MCF 10A (cell line): ENCODE results near the gene P2RX3. TPM values are rescaled to one million over a fixed set of nuclear protein-coding genes. Genes with fewer than 3 reads are reported as not detected.
A peak's percentile ranks its signal among the peaks of the same experiment; 100 is the strongest.
"Not testable (repeated sequence)": the region's sequence is repeated elsewhere in the genome, so short reads cannot be mapped to it uniquely, and the experiment has no call there.

Experiments used
- BruUV-seq: library from RNA; stranded (reverse); fragments of 400-500 nt; replicated peaks from 2 replicates; lab custom pipeline; 2021; lab: Mats Ljungman, UMichigan
- CTCF ChIA-PET: fragments of 300-600 bp; sonication (Branson Sonifier 250); formaldehyde crosslinking; extraction: SDS; loops from one replicate; lab custom pipeline; 2021; ENCODE audit warnings: antibody characterized with exemption, inconsistent platforms; lab: Yijun Ruan, JAX
- POLR2A ChIA-PET: fragments of 300-600, 350-650 bp; sonication (Branson Sonifier 250); formaldehyde crosslinking; extraction: SDS; loops from one replicate; lab custom pipeline; 2020; ENCODE audit warnings: antibody characterized with exemption, inconsistent platforms; lab: Yijun Ruan, JAX
- DNase-seq: peaks from one replicate; pipeline ENCODE4 v3.0.0-alpha.2; 2018; ENCODE audit not compliant: unreplicated experiment
- H3K27ac Mint-ChIP-seq: one replicate; pipeline ENCODE4 v1.8.0; 2022; ENCODE audit warnings: mild to moderate bottlenecking, low read depth, mixed read lengths; ENCODE audit not compliant: unreplicated experiment
- H3K27me3 Mint-ChIP-seq: one replicate; pipeline ENCODE4 v1.8.0; 2022; ENCODE audit warnings: mixed read lengths; ENCODE audit not compliant: insufficient read depth, unreplicated experiment
- H3K36me3 Mint-ChIP-seq: one replicate; pipeline ENCODE4 v1.8.0; 2022; ENCODE audit warnings: mild to moderate bottlenecking, moderate library complexity, mixed read lengths; ENCODE audit not compliant: insufficient read depth, unreplicated experiment
- H3K4me1 Mint-ChIP-seq: one replicate; pipeline ENCODE4 v1.8.0; 2022; ENCODE audit warnings: mixed read lengths; ENCODE audit not compliant: insufficient read depth, unreplicated experiment
- H3K4me3 Mint-ChIP-seq: one replicate; pipeline ENCODE4 v1.8.0; 2022; ENCODE audit warnings: mild to moderate bottlenecking, moderate library complexity, mixed read lengths; ENCODE audit not compliant: unreplicated experiment
- H3K9me3 Mint-ChIP-seq: one replicate; pipeline ENCODE4 v1.8.0; 2022; ENCODE audit warnings: mixed read lengths; ENCODE audit not compliant: unreplicated experiment
- intact Hi-C: fragments of 100-400 bp; cut with micrococcal nuclease; formaldehyde crosslinking; loops from 2 replicates; pipeline ENCODE4 v1.14.1; 2022
- total RNA-seq: library from RNA; stranded (reverse); gene quantifications from 2 replicates; pipeline ENCODE4 v1.2.3, GENCODE V29; 2022
- TF ChIP-seq, protein P1 (sequence below): fragments of 200-600 bp; IDR thresholded peaks from one replicate; pipeline ENCODE4 v1.8.0; 2022; ENCODE audit warnings: antibody characterized with exemption, mild to moderate bottlenecking; ENCODE audit not compliant: unreplicated experiment

Gene P2RX3
- total RNA-seq, 1 experiment from 2014 or later: not detected

DNA sequence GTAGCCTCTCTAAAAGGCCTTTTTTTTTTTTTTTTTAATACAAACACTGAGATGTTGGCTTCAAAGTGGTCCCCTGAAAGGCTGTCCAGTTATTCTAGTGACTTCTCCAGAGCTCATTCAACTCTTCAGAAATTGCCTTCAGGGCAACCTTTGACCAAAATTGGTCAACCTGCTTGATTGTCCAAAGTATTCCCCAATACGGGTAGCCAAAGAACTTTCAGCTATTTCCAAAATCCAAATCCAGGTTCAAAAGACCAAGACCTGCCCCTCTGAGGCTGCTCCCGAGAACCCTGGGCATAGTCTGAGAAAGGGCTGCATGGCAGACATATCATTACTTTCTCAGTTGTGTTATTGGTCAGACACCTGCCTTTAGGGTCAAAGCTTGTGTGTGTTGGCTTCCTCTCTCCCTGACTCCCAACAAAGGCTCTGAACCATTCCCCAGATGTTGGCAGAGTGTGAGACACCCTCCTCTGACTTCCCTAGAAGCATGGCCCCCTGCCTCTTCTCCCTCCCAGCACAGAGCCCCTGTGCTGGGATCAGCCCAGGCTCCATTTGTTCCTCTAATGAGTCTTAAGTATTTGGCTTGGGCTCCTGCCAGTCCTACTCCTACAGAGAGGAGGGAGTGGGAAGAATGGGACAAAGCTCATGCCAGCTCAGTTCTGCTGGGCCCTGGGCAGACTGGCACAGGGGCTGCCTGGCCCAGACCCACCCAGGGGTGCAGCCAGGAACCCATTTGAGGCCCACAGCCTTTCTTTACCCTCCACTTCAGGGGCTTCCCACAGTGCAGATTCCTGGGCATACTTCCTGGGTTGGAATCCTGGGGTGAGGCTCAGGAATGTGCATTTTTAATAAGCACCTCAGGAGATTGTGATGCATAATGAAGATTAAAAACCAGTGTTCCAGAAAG is 43.7 kb upstream of the P2RX3 start:
- Mint-ChIP-seq H3K27ac (peak overlapping the region; percentile 90), H3K4me3 (peak overlapping the region; percentile 31), H3K36me3 (peaks cover 45% of the 10 kb centered on the region), H3K4me1 (peaks cover 37% of the 10 kb centered on the region), H3K27me3 (no peaks in the 10 kb centered on the region), H3K9me3 (no peaks in the 10 kb centered on the region)
- no TSS peak for BruUV-seq
- POLR2A ChIA-PET: interaction anchor here (0.5 to 9.1 kb wide), 14 partner anchors 10 to 863 kb away, joined by 3 to 283 read pairs (median 4); partner anchors contain the start of gene TNKS1BP1
- intact Hi-C loops: loop anchor here (2.0 kb wide), 1 partner anchor 16 kb away; no protein-coding TSS in a partner anchor
- TF ChIP-seq, protein P1, sequence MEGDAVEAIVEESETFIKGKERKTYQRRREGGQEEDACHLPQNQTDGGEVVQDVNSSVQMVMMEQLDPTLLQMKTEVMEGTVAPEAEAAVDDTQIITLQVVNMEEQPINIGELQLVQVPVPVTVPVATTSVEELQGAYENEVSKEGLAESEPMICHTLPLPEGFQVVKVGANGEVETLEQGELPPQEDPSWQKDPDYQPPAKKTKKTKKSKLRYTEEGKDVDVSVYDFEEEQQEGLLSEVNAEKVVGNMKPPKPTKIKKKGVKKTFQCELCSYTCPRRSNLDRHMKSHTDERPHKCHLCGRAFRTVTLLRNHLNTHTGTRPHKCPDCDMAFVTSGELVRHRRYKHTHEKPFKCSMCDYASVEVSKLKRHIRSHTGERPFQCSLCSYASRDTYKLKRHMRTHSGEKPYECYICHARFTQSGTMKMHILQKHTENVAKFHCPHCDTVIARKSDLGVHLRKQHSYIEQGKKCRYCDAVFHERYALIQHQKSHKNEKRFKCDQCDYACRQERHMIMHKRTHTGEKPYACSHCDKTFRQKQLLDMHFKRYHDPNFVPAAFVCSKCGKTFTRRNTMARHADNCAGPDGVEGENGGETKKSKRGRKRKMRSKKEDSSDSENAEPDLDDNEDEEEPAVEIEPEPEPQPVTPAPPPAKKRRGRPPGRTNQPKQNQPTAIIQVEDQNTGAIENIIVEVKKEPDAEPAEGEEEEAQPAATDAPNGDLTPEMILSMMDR: no peak
- DNase-seq: peak; percentile 82
- CTCF ChIA-PET: interaction anchor here (0.6 to 5.1 kb wide), 12 partner anchors 8 to 473 kb away, joined by 3 to 31 read pairs (median 3); no protein-coding TSS in a partner anchor

DNA sequence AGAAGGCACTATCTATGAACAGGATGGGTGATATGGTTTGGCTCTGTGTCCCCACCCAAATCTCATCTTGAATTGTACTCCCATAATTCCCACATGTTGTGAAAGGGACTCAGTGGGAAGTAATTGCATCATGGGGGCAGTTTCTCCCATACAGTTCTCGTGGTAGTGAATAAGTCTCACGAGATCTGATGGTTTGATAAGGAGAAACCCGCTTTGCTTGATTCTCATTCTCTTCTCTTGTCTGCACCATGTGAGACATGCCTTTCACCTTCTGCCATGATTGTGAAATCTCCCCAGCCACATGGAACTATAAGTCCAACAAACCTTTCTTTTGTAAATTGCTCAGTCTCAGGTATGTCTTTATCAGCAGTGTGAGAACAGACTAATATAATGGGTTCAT is 41.9 kb upstream of the P2RX3 start:
- DNase-seq: peak; percentile 55
- BruUV-seq, intact Hi-C loops, H3K9me3 Mint-ChIP-seq, H3K27me3 Mint-ChIP-seq, H3K4me3 Mint-ChIP-seq: not testable (repeated sequence)
- Mint-ChIP-seq H3K4me1 (peaks cover 36% of the 10 kb centered on the region), H3K36me3 (peaks cover 62% of the 10 kb centered on the region), H3K27ac (peak overlapping the region; percentile 73)
- CTCF ChIA-PET: interaction anchor here (0.5 to 5.1 kb wide), 4 partner anchors 16 to 47 kb away, joined by 3 to 31 read pairs (median 16); no protein-coding TSS in a partner anchor
- POLR2A ChIA-PET: interaction anchor here (0.8 to 9.1 kb wide), 6 partner anchors 11 to 455 kb away, joined by 3 to 283 read pairs (median 58); partner anchors contain the start of gene TNKS1BP1

DNA sequence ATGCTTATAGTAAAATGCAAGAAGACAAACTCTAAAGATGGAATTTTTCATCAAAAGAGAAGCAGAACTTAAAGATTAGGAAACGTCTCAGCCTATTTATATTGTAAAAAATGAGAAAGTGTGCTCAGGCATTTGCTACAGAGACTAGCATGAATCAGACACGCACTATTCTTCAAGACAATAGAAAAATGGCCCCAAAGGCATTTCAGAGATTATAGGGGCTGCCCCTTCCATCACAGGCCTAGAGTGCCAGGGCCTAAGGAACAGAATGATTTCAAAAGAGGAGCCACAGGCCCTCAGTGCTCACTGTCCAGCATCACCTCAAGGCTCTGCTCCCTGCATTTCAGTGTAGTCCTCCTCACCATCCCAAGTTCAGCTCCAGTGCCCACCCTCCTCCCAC is 40.9 kb upstream of the P2RX3 start:
- CTCF ChIA-PET: interaction anchor here (5.1 kb wide), 1 partner anchor 24 kb away, joined by 27 read pairs; no protein-coding TSS in a partner anchor
- no peak for DNase-seq
- peak overlapping the region; percentile 73 for H3K27ac Mint-ChIP-seq
- H3K27me3 Mint-ChIP-seq: no peaks in the 10 kb centered on the region
- TF ChIP-seq, protein P1: no peak
- no TSS peak for BruUV-seq
- intact Hi-C loops: no loop called here
- peaks cover 72% of the 10 kb centered on the region for H3K36me3 Mint-ChIP-seq
- no peak overlapping the region for H3K4me3 Mint-ChIP-seq
- no peaks in the 10 kb centered on the region for H3K9me3 Mint-ChIP-seq
- peaks cover 36% of the 10 kb centered on the region for H3K4me1 Mint-ChIP-seq
- POLR2A ChIA-PET: interaction anchor here (0.8 to 9.1 kb wide), 5 partner anchors 10 to 26 kb away, joined by 3 to 283 read pairs (median 93); partner anchors contain the start of gene TNKS1BP1

DNA sequence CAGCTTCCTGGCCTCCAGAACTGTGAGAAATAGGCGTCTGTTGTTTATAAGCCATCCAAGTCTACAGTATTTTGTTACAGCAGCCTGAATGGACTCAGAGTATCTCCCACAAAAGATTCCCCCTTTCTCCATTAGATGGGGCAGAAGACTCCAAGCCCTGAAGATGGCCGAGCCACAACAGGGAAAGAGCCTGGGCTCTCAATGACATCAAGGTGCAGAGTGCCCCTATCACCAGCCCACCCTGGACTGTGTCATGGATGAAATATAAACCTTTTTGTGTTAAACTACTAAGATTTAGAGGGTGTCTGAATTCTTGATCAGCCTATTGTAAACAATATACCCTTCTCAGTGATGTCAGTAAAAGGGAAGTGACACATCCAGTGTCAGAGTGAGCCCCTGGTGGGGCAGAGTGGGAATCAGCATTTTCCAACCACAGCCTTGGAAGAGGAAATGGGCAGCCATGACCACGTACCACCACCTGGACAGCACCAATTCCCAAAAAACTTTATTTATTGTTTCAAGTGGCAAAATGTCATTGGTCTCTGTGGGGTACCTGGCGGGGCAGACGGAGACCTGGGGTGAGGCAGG is 38.9 kb upstream of the P2RX3 start:
- H3K36me3 Mint-ChIP-seq: peaks cover 92% of the 10 kb centered on the region
- intact Hi-C loops: no loop called here
- no TSS peak for BruUV-seq

More for the DNA sequence above, 38.9 kb upstream of the P2RX3 start:
- no peak overlapping the region for H3K4me3 Mint-ChIP-seq
- H3K27ac Mint-ChIP-seq: no peak overlapping the region
- ChIA-PET CTCF (interaction anchor here (0.6 kb wide), 1 partner anchor 225 kb away, joined by 3 read pairs; no protein-coding TSS in a partner anchor), POLR2A (interaction anchor here (0.7 to 1.7 kb wide), 3 partner anchors 13 to 353 kb away, joined by 3 to 5 read pairs (median 3); no protein-coding TSS in a partner anchor)
- H3K27me3 Mint-ChIP-seq: no peaks in the 10 kb centered on the region
- no peak for DNase-seq
- TF ChIP-seq, protein P1: no peak
- peaks cover 41% of the 10 kb centered on the region for H3K4me1 Mint-ChIP-seq
- H3K9me3 Mint-ChIP-seq: no peaks in the 10 kb centered on the region
